Suppressor macrophage (primary cell): ENCODE measurements around the gene ZNF831.

Experiments used
- DNase-seq, 4 experiments: peaks; one replicate each; pipeline ENCODE4 v3.0.0-alpha.2; 2020 to 2022

ZNF831 gene

DNA sequence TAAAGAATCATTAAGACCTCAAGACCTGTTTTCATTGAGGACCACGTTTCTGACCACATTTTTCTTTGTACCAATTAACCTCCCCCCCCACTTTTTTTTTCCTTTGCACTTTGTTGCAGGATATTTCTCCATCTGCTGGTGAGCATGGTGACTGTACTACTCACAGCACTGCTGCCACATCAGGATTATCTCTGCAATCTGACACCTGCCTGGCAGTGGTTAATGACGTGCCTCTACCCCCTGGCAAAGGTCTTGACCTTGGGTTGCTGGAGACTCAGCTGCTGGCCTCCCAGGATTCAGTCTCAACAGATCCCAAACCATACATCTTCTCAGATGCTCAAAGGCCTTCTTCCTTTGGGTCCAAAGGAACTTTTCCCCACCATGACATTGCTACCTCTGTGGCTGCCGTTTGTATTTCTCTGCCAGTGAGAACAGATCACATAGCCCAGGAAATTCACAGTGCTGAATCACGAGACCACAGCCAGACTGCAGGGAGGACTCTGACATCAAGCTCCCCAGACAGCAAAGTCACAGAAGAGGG is 90.2 kb downstream of the ZNF831 start:
- DNase-seq, result no peak

DNA sequence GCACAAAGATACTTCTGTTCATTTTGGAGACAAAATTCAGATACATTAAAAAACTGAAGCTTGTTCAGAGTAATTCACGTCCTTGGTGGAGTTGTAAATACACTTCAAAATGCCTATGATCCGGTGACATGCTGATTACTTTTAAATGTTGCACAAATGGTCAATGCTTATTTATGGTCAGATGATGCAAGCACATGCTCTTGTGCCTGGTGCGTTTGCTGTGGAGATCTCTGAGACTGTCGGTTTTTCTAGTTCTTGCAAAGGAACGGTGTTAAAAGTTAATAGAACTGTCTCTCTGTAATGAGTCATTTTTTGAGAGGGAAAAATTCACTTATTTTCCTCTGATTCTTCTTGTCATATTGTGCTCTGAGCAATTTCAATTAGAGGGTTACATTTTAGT is 91.6 kb downstream of the ZNF831 start:
- no peak for DNase-seq

DNA sequence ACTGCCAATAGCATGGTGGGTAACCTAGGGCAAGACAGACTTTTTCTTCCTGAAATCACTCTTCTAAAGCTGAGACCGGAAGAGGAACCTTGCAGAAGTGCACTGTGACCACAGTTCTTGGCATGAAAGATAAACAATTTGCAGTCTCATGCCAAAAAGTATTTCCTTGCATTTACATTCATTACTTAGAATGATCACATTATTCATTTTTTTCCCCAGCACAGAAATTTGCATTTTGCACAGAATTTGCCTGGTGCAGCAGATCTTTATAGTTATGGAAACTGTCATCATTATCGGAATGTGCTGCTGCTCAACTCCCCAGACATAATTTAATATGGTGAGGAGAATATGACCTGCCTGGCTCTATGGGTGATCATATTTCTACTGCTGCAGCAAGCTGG is 94.6 kb downstream of the ZNF831 start:
- DNase-seq, result peak; percentile 21 to 66 (median 54)

DNA sequence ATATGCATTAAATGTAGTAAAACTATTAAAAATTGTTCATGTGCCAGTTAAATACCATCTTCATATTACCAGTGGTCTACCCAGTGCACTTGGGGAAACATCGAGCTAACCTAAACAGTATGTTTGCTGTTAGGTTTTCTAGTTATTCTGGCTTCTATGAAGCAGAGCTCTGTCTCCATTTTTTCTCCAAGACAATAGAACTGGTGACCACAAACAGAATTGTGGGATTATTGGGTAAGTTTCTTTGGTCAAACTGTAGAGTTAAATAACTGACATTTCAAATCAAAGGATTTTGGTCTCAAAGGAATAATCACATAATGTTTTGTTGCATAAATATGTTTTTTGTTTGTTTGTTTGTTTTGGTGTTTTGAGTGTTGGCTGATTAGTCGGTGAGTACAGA is 96.3 kb downstream of the ZNF831 start:
- DNase-seq, result no peak

DNA sequence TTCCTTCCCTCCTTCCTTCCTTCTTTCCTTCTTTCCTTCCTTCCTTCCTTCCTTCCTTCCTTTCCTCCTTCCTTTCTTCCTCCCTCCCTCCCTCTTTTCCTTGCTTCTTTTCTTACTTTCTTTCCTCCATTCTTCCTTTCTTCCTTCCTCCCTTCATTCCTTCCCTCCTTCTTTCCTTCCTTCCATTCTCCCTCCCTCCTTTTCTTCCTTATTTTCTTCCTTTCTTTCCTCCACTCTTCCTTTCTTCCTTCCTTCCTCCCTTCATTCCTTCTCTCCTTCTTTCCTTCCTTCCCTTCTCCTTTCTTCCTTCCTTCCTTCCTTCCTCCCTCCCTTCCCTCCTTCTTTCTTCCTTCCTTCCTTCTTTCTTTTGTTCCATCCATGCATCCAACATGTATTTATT is 101.7 kb downstream of the ZNF831 start:
- no peak for DNase-seq

DNA sequence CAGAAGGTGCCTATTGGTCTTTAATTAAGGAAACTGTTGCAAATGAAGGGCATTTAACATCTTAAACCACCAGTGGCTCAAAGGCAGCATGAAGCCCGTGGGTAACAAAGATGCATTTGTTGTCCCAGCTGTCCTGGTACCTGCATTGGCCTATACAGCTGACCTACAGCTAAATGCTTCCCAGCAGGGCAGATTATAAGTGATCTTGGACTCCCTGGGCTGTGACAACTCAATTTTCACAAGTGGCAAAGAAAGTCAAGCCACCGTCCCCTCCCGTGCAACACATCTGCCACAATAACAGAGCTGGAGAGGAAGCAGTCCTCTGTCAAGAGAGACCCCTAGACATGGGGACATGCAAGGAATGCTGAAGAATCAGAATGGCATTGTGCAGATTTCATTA is 105.2 kb downstream of the ZNF831 start:
- no peak for DNase-seq

DNA sequence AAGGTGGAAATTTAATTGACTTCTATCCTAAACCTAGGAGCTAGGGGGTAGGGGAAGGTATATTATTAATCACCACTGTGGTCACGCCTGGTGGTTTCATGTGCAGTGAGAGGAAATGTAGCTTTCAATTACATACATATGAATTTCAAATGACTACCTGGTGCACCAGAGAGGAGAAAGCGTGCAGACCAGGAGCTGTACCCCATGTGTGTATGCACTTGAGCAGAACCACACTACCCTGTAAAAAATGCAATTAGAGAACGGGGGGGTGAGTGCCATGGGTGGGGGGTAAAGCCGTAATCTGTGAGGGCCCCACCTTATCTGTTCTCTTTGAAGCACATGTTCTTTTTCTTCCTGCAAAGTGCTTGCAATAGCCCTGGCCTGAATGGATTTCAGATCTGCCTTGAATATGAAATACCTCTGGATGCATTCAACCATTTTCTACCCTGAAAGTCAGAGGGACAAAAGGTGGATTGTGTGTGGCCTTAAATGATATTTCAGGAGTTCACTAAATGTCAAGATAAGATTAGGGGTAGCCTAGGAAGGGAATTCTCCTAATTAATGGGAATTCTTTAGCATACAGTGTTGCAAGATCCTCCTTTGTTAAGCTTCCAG is 105.9 kb downstream of the ZNF831 start:
- DNase-seq, result no peak

DNA sequence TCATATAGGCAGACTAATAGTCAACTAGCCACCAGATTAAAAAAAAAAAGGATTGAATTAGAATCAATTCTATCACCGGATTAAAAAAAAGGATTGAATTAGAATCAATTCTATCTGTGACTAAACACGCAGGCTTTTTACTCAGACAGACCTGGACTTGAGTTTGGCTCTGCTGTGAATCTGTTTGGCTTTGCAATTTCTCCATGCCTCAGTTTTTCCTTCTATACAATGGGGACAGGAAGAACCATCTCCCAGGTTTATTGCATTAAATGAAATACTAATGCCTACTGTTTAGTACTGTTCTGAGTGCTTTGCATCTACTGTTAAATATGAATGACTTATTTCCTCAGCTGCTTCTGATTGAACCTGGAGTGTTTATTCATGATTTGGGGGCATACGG is 106.8 kb downstream of the ZNF831 start:
- no peak for DNase-seq

DNA sequence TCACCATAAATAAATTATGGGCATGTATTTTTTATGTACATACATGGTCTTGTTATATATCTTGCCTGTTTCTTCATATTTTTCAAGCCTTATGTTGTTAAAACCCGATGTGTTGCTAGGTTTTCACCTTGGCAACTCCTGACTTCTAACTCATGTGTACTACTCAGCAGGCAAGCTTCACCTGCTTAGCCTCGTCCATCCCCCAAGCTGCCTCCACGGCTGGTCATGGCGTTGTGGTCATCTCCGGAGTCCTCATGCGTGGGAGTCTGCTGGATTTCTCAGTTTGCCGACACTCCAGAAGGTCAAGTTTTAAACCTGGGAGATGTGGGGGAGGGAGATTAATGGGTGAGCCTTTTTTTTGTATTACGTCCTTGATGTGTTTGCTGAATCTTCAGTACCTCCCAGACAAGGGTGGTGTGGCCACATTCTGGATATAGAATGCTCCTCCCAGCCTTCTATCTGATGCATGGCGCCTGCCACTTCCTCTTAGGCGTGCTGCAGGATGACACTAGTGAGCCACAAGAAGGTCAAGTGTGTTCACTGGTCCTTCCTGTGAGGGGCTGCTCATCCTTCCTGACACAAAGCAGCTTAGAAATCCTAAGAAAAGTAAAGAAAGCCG is 110.2 kb downstream of the ZNF831 start:
- peak in 3 of 4 experiments; percentile 8 to 19 (median 13) for DNase-seq

DNA sequence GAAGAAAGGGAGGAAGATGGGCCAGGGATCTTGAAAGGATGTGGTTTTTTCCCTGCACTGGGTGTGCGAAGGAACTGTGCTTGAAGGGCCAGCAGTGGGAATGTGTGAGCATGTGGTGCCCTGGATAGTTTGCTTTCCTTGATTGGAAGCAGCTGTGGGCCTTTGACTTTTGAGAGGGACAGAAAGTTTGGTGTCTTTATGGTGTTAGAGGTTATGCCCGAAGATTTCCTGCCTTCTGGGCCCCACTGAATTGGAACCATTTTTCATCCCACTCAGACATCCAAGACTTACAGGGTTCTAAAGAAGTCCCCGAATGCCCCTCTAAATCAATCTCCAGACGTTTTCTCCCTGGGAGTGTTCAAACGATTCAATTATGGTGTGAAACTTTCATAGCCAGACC is 113.3 kb downstream of the ZNF831 start:
- no peak for DNase-seq

DNA sequence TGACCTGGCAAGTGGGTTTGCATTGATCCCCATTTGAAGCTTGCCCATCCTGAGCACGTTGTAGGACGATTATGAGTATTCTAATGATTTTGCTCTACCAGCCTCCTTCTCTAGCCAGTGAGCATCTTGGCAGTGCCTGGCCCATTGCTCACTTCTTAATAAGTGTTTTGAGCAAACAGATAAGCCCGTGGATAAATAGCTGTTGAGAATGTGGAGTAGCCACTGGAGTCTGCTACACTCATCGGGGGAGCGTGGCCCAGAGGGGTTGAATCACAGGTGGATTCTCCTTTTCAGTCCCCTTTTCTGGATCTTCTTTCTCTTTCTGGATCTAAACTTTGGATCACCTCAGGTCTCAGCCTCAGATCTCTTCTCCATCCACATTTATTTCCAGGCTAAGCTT is 120.8 kb downstream of the ZNF831 start:
- DNase-seq, result no peak

DNA sequence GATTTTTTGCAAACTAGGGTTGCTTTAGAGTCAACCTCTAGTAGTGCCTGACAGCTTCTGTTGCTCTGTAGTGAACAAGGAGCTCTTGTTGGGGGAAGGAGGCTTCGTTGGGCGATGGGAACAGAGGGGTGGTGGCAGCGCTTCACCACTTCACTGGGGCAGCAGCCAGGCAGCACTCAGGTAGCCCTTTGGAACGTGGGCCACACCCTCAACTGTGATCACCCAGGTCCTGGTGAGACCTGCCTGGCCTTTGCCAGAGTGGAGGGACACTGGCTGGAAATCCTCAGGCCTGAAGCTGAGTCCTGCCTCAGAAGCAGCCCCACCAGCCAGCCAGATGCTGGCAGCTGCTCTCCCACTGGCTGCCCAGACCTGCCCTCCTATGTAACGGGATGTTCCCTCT is 126.4 kb downstream of the ZNF831 start:
- DNase-seq, result no peak

DNA sequence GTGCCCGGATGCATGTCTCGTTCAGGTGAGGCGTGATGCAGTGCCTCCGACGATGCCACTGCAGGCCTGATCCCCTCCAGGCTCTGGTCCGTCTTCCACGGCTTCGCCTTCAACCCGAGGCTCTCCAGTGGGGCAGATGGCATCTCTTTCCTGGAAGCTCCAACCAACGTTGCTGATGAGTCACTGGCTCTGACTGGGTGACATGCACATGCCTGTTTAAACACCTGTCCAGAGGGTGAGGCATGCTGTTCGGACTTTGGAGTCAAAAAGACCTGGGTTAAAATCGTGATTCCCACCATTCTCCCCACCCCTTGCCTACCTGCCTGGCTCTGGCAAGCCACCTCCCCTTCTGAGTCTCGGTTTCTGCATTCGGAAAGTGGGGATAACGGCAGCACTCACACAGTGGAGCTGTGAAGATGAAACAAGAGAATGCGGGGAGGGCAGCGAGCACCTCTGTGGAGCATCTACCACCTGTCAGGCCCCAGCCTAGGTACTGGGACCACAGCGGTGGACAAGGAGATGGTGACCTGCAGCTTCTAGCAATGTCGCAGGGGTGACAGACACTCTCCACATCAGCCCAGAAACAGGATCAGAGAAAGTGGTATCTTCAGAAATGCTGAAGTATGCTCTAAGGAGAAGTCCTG is 128.2 kb downstream of the ZNF831 start:
- no peak for DNase-seq

DNA sequence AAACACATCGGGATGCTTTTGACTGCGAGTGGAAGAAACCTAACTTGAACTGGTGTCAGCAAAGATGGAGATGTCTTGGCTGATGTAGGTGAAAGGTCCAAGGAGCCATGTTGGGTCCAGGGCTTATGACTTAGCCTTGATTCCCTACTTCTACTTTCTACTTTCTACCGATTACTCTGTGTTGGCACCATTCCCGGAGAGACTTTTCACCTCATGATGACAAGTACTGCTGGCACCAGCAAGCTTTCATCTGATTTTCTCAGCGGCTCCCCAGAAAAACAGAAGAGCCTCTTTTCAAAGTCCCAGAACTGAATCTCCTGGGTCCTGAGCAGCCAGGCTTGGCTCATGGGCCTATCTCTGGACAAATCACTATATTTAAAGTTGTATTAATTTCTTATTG is 131.9 kb downstream of the ZNF831 start:
- DNase-seq, result no peak

DNA sequence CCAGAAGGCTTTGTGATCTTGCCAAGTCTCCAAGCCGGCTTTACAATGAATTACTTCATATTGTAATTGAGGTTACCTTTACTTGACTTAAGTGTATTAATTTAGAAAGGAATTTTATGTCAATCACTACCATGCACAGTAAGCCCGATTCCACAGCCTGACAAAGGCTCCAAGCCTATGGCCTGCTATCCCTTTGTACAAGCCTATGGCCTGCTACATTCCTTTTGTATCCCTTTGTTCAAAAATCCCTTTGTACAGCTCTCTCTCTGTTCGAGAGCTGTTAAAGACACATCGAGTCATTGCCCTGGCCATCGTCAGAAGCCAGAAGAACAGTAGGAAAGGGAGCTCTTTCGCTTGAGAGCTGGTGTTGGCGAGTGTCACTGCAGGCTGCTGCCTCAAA is 134.1 kb downstream of the ZNF831 start:
- no peak for DNase-seq

DNA sequence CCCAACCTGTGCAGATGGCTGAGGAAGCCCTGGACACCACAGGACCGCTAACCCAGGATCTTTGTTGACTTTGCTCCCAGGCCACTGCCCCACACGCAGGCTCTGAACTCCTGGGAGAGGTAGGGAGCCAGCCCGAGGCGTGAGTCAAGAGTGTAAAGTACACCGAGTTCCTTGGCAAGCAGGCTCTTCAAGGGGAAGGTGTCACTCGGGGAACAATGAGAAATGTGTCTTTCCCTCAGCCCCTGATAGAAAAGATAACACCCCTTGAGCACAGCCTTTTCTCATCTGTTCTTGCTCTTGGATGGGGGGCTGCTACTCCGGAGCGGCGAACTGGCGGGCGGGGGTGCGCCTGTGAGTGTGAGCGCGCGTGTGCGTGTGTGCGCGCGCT is 136.3 kb downstream of the ZNF831 start:
- DNase-seq, result no peak

DNA sequence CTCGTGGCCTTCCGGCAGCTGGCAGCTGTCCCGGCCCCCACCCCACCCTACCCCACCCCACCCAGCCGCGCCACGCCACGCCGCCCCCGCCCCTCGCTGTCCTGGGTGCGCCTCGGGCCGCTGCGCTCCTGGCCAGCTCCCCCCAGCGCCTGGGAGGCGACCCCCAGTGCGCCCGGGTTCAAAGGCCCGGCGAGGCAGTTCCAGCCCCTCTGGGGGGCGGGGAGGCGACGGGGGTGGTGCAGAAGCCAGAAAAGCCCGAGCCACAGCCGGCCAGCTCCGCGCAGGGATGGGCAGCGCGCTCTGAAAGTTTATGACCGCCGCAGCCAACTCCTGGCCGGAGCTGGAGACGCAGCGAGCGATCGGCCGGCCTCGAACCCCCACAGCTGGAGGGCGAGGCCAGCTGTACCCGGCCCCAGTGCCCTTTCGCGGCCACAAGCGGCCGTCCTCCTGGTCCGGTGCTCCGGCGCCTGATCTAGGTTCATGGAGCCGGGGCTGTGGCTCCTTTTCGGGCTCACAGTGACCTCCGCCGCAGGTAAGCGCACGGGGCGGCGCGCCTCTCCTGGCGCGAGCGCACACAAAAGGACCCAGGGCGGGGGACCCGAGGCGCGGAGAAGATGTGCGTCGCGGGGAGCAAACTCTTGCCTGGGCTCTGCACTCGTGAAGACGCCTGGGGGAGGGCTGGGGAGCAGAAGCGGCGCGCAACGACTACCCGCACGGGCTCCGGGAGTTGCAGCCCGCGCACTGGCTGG is 136.9 kb downstream of the ZNF831 start, which contains the start of gene EDN3:
Gene EDN3, plus strand, starts transcription at position 279 of the 749 bp plus-strand sequence. Its CDS starts 202 bp downstream, at position 481.
- no peak for DNase-seq

DNA sequence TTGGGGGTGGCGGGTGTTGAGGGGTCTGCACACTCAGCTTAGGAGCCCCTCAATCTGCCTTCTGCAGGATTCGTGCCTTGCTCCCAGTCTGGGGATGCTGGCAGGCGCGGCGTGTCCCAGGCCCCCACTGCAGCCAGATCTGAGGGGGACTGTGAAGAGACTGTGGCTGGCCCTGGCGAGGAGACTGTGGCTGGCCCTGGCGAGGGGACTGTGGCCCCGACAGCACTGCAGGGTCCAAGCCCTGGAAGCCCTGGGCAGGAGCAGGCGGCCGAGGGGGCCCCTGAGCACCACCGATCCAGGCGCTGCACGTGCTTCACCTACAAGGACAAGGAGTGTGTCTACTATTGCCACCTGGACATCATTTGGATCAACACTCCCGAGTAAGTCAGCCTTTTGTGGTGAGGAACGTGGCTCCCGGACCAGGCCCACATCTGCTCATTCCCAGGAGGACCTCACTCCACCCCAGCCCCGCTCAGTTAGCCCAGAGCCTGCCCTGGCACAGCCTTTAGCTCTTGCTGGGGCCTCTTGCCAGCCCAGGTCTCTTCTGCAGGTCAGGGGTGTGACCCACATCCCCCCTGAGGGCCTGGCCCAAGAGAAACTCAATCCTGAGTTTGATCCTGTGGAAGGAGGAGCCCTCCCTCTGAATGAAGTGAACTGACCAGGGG is 137.9 kb downstream of the ZNF831 start:
- no peak for DNase-seq

DNA sequence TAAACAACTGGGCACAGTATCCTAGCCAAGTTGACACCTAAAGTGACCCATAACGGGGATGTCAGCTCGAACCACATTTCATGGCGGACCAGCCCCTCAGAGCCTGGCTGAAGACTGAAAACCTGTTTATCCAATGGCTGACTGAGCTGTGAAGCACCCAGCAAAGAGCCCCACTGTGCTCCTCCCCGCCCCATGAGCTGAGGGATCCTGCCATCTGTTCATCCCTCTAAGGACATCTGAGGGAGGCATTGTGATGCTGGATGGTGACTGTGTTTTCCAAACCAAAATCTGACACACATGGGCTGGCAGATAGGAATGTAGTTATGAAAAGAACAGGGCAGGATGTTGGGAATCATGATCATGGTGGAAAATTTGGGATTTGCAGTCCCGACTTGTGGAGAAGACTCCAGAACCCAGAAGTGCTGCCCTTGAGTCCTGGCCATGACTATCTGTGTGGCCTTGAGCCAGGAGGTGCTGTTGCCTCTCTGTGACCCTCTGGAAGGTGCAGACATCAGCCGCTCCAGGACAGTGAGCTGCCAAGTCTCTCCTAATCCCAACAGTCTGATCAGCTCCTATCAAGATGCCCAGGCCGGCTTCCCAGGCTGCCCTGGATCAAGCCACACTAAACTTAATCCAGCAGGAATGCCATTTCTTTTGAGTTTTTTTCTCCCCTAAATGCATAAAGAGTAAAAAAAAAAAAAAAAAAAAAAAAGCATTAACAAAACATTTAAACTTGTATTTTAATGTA is 142.5 kb downstream of the ZNF831 start:
- DNase-seq, result no peak

DNA sequence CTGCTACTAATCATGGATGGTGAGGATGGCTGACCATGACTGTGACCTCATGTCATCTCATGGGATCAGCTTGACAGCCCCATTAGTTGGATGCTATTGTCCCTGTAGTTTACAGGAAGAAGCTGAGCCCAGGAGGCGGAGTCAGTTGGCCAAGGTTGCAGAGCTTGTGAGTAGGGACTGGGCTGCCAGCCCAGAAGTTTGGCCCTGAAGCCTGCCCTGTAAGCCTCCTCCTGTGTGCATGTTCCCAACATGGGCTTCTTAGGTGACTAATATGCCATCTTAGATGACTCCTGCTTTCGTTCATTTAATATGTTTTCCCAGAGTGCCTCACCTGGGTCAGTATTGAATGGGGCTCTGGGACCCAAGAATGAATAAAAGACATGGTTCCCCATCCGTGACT is 143.6 kb downstream of the ZNF831 start:
- no peak for DNase-seq
